Calu3 (cell line): ENCODE measurements around the gene HNRNPUL2. TPM values are rescaled to one million over a fixed set of nuclear protein-coding genes. Genes with fewer than 3 reads are reported as not detected.

ENCODE experiments used
- BruUV-seq: library from RNA; stranded (reverse); fragments of 400-500 nt; replicated peaks from 2 replicates; lab custom pipeline; 2021; lab: Mats Ljungman, UMichigan
- CTCF ChIA-PET: fragments of 300-600 bp; sonication (Branson Sonifier 250); formaldehyde crosslinking; loops from one replicate; lab custom pipeline; 2022; ENCODE audit warnings: antibody characterized with exemption; lab: Charles Lee
- DNase-seq: peaks from one replicate; pipeline ENCODE4 v3.0.0; 2022
- H3K27ac Mint-ChIP-seq: one replicate; pipeline ENCODE4 v1.8.0; 2022; ENCODE audit warnings: mixed read lengths; ENCODE audit not compliant: unreplicated experiment
- H3K27me3 Mint-ChIP-seq: one replicate; pipeline ENCODE4 v1.8.0; 2022; ENCODE audit warnings: mixed read lengths; ENCODE audit not compliant: unreplicated experiment
- H3K36me3 Mint-ChIP-seq: one replicate; pipeline ENCODE4 v1.8.0; 2022; ENCODE audit warnings: mild to moderate bottlenecking, moderate library complexity, mixed read lengths; ENCODE audit not compliant: insufficient read depth, unreplicated experiment
- H3K4me1 Mint-ChIP-seq: one replicate; pipeline ENCODE4 v1.8.0; 2022; ENCODE audit warnings: mild to moderate bottlenecking, low read depth, mixed read lengths; ENCODE audit not compliant: unreplicated experiment
- H3K4me3 Mint-ChIP-seq: one replicate; pipeline ENCODE4 v1.8.0; 2022; ENCODE audit warnings: mild to moderate bottlenecking, low read depth, moderate library complexity, mixed read lengths; ENCODE audit not compliant: unreplicated experiment
- H3K9me3 Mint-ChIP-seq: one replicate; pipeline ENCODE4 v1.8.0; 2022; ENCODE audit warnings: low read depth, mixed read lengths; ENCODE audit not compliant: unreplicated experiment
- CTCF ChIP-seq: fragments of 200-600 bp; IDR thresholded peaks from one replicate; pipeline ENCODE4 v1.8.0; 2022; ENCODE audit warnings: antibody characterized with exemption; ENCODE audit not compliant: unreplicated experiment
- intact Hi-C: fragments of 100-400 bp; cut with micrococcal nuclease; formaldehyde crosslinking; loops from one replicate; pipeline ENCODE4 v1.10.0; 2022; ENCODE audit not compliant: unreplicated experiment
- total RNA-seq: library from RNA; stranded (reverse); gene quantifications from 2 replicates; pipeline ENCODE4 v1.2.3, GENCODE V29; 2022

The HNRNPUL2 gene
- total RNA-seq, 1 experiment from 2014 or later = 52.7 TPM

DNA sequence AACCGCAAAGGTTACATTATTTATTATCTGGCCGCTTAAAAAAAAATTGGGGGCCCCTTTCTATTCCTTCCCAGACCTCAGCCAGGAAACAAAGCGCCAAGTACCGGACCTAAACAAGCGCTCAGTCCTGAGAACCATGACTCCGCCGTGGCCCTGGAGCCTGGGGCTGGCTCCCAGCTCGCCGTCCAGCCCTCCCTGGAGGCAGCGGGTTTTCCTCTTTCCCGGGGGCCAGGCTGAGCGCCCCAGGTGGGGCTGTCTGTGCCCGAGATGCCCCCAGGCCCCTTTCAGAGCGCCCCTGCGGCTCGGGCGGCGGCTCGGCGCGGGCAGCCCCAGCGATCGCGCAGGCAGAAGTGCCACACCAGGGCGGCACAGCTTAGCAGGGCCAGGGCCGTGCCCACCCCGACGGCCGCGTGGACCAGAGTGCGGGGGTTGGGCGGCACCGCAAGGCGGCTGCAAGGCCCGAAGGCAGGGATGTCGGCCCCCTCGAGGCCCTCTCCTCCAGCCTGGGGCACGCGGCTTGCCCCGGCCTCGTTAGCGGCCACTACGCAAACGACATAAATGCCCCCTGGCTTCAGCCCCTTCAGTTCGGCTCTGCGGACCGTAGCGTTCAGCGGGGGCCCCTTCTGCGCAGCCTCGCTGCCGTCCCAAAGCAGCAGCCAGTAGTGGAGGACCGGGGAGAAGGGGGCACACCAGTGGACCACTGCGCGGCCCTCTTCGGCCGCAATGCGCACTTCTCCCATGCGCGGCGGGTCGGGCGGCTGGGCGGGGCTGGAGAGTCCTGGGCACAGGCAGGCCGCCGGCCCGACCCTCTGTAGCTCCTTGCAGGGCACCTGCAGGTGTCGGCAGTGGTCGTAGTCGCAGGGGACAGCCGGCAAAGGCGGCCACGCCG lies 39.5 kb downstream of the HNRNPUL2 start:
- no peak for DNase-seq
- H3K27ac Mint-ChIP-seq = no peak overlapping the region
- H3K36me3 Mint-ChIP-seq = peaks cover 14% of the 10 kb centered on the region
- BruUV-seq = no TSS peak
- no peak for TF ChIP-seq CTCF
- H3K4me3 Mint-ChIP-seq = no peak overlapping the region
- no peaks in the 10 kb centered on the region for H3K27me3 Mint-ChIP-seq
- CTCF ChIA-PET = no interaction called here
- intact Hi-C loops = no loop called here
- no peaks in the 10 kb centered on the region for H3K4me1 Mint-ChIP-seq
- no peaks in the 10 kb centered on the region for H3K9me3 Mint-ChIP-seq

GRCh38 chr11:62682518-62682917 lies 44.7 kb downstream of the HNRNPUL2 start:
- H3K27me3 Mint-ChIP-seq = no peaks in the 10 kb centered on the region
- no peak for DNase-seq
- H3K36me3 Mint-ChIP-seq = peaks cover 26% of the 10 kb centered on the region
- H3K9me3 Mint-ChIP-seq = no peaks in the 10 kb centered on the region
- H3K4me3 Mint-ChIP-seq = no peak overlapping the region
- intact Hi-C loops = no loop called here
- CTCF ChIA-PET = no interaction called here
- no peak overlapping the region for H3K27ac Mint-ChIP-seq
- peaks cover 14% of the 10 kb centered on the region for H3K4me1 Mint-ChIP-seq
- TF ChIP-seq CTCF = no peak
- BruUV-seq = no TSS peak

DNA sequence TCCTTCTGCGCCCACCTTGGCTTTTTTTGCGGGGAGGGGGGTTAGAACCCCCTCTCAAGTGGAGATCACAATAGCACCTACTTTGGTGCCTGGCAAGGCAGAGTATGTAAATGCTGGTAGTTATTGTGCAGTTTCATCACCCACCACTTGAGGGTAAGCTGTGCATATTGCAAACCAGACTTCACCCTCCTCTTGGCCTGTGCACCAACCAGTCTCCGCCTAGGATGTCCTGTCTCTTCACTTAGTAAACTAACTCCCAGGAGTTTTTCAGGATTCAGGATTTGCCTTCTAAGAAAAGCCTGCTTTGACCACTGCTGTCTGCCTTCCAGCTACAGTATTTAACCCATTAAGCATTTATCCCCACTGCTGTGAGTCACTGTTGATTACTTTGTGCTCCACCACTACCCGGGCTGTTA lies 46.4 kb downstream of the HNRNPUL2 start:
- no peaks in the 10 kb centered on the region for H3K9me3 Mint-ChIP-seq
- no peaks in the 10 kb centered on the region for H3K27me3 Mint-ChIP-seq
- peak overlapping the region; percentile 32 for H3K4me3 Mint-ChIP-seq
- H3K36me3 Mint-ChIP-seq = peaks cover 41% of the 10 kb centered on the region
- BruUV-seq = no TSS peak
- intact Hi-C loops = no loop called here
- peak; percentile 41 for TF ChIP-seq CTCF
- DNase-seq = peak; percentile 64
- H3K4me1 Mint-ChIP-seq = peaks cover 24% of the 10 kb centered on the region
- CTCF ChIA-PET = interaction anchor here (0.7 to 1.9 kb wide), 6 partner anchors 9 to 107 kb away, joined by 3 to 8 read pairs (median 4); partner anchors contain the start of genes HNRNPUL2, LBHD1, LRRN4CL and TMEM179B
- peak overlapping the region; percentile 56 for H3K27ac Mint-ChIP-seq

DNA sequence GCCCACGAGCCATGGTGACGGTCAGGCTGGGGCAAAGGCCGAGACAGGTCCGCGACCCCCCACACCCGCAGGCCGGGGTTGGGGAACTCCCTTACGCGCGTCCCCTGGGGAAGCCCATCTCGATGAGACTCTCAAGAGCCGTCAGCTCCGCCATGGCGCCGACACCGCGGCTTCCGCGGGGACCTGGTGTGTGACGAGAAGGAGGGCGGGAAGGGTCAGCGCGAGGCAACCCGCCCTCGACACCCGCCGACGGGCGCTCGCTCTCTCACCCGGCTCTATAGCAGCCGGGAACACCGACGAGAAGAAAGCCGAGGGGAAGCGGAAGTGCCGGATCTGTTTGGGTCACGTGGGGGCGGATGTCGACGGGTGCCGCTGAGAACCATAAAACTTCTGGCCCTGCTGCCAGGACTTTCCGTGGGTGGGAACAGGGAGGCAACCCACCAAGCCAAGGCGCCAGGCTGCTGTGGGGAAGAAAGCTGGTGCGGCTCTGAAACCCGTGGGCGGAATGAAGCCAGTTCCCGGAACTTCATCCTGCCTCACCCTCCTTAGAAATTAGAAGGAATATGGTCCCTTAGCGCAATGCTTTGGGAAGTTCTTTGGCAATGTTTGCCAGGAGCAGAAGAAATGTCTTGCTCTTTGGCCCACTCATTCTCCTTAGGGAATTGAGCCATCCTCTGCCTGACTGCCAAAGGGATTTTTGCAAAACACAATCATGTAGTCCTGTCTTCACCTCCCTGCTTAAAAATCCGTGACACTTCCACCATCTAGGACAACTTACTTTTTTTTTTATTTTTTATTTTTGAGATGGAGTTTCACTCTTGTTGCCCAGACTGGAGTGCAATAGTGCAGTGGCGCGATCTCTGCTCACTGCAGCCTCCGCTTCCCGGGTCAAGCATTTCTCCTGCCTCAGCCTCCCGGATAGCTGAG lies 48.2 kb downstream of the HNRNPUL2 start, which contains the start of gene UBXN1:
TSS of gene UBXN1 (minus strand) at position 304 of the 927 bp plus-strand sequence. CDS start at position 154, 150 bp downstream.
- peak; percentile 83 for DNase-seq
- H3K4me3 Mint-ChIP-seq = peak within 1 kb of the TSS; percentile 86
- peaks cover 24% of the 10 kb centered on the region for H3K4me1 Mint-ChIP-seq
- TSS peak; percentile 29 for BruUV-seq
- H3K27ac Mint-ChIP-seq = peak within 1 kb of the TSS; percentile 84
- TF ChIP-seq CTCF = no peak
- no peaks in the 10 kb centered on the region for H3K27me3 Mint-ChIP-seq
- no peaks in the 10 kb centered on the region for H3K9me3 Mint-ChIP-seq
- H3K36me3 Mint-ChIP-seq = peaks cover 54% of the 10 kb centered on the region
- CTCF ChIA-PET = no interaction called here
- intact Hi-C loops = no loop called here
